Measurements from ENCODE around the gene PHB1. TPM values are rescaled to one million over a fixed set of nuclear protein-coding genes. Genes with fewer than 3 reads are reported as not detected.

The PHB1 gene
- total and polyA plus RNA-seq, 2 of the 8 experiments (the other 6 are each of a cell fraction or from before 2014, with no cell fraction given), result 386 to 597 TPM

DNA sequence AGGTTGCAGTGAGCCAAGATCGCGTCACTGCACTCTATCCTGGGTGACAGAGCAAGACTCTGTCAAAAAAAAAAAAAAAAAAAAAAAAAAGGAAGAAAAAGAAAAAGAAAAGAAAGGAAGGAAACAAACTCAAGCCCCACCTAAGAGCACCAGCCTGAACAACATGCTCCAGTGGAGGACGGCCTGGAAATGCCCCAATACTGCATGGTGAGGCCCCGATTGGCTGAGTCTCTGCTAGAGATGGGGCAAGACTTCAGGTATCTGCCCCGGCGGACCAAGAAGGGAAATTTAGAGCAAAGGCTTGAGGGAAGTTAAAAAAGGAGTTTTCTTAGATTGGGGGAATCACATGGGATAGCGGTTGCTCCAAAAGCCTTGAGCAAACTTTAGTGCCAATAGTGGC is 42.3 kb downstream of the PHB1 start:
- Histone ChIP-seq H3K79me1 (ENCODE audit: low read depth, low read length) (no peaks in the 10 kb centered on the region), H2AK5ac (ENCODE audit: low read depth, low read length) (no peak overlapping the region), H2BK12ac (ENCODE audit: low read depth, low read length) (no peak overlapping the region), H2AFZ (ENCODE audit: low read length) (no peak overlapping the region), H4K8ac (ENCODE audit: extremely low read depth, insufficient read depth, low read length) (no peak overlapping the region), H3K4me1 (replicated peaks in 1 of 4; ENCODE audit: control insufficient read depth in 3 of 4, insufficient read depth in 4 of 4, low read length in 3 of 4) (peaks cover 12 to 25% (median 20%) of the 10 kb centered on the region in 4 experiments; a peak in 6 of 7 replicates), H3K14ac (ENCODE audit: insufficient read length) (no peak overlapping the region), H3K36me3 (ENCODE audit: control insufficient read depth in 2 of 4, insufficient read depth in 4 of 4, low read length in 3 of 4) (no peaks in the 10 kb centered on the region), H3K9me3 (ENCODE audit: insufficient read depth in 2 of 2, low read depth in 1 of 2, low read length in 1 of 2) (no peaks in the 10 kb centered on the region), H3K79me2 (ENCODE audit: control insufficient read depth in 1 of 2, insufficient read depth in 2 of 2, low read length in 2 of 2) (no peaks in the 10 kb centered on the region), H3K27me3 (replicated peaks in 1 of 4; ENCODE audit: control insufficient read depth in 3 of 4, extremely low read depth in 1 of 4, insufficient read depth in 3 of 4, low read length in 3 of 4) (no peaks in the 10 kb centered on the region), H3K56ac (replicated peaks; ENCODE audit: insufficient read length, low read depth, low read length) (no peak overlapping the region), H4K5ac (ENCODE audit: insufficient read length, low read depth, low read length) (no peak overlapping the region), H3K4me3 (ENCODE audit: extremely low read depth in 1 of 4, insufficient read depth in 2 of 4, low read depth in 3 of 4, low read length in 4 of 4) (no peak overlapping the region), H3K23me2 (ENCODE audit: low read depth, low read length) (no peaks in the 10 kb centered on the region; the same call in 1 of the 2 replicates), H3K4ac (replicated peaks; ENCODE audit: insufficient read length, low read depth, low read length) (no peak overlapping the region), H3K4me2 (ENCODE audit: insufficient read depth in 1 of 2, low read depth in 2 of 2, low read length in 2 of 2) (no peak overlapping the region), H2BK20ac (ENCODE audit: low read length) (no peak overlapping the region), H3K23ac (ENCODE audit: insufficient read length) (no peak overlapping the region), H4K20me1 (replicated peaks in 1 of 2; ENCODE audit: control insufficient read depth in 1 of 2, insufficient read depth in 2 of 2, low read length in 2 of 2) (no peaks in the 10 kb centered on the region), H3K18ac (ENCODE audit: extremely low read depth, low read length) (no peak overlapping the region), H4K91ac (replicated peaks; ENCODE audit: insufficient read length, low read length) (no peak overlapping the region), H2BK5ac (ENCODE audit: low read depth, low read length) (no peak overlapping the region), H3K9ac (replicated peaks in 1 of 4; ENCODE audit: extremely low read depth in 1 of 4, low read depth in 3 of 4, low read length in 3 of 4) (no peak overlapping the region), H2BK120ac (replicated peaks; ENCODE audit: low read depth, low read length) (no peak overlapping the region), H2BK15ac (ENCODE audit: low read length) (no peak overlapping the region), H3K27ac (ENCODE audit: low read depth, low read length) (no peak overlapping the region)
- FAIRE-seq (no peak), DNase-seq (ENCODE audit: low read depth in 1 of 2, low spot score in 2 of 2) (no peak)
- POLR2A ChIA-PET (ENCODE audit: partially characterized antibody), result interaction anchor here (1.2 kb wide), 1 partner anchor 13 kb away, joined by 3 read pairs; no protein-coding TSS in a partner anchor
- TF ChIP-seq MAFK (IDR thresholded peaks at IDR 0.05; ENCODE audit: low read depth, low read length) (no peak), EP300 (IDR thresholded peaks at IDR 0.05; ENCODE audit: borderline replicate concordance in 1 of 2, low read depth in 2 of 2, low read length in 2 of 2) (no peak), BACH1 (IDR thresholded peaks at IDR 0.05; ENCODE audit: low read length) (no peak), SP2 (IDR thresholded peaks at IDR 0.05; ENCODE audit: low read length) (no peak)
- 86% methylated on average over 7 of the region's 7 CpGs; no CpG with 5 or more reads in 1 of the 2 experiments for WGBS, 2 experiments (ENCODE audit: extremely low coverage in 1 of 2, insufficient coverage in 1 of 2, insufficient read length in 1 of 2, insufficient replicate concordance in 2 of 2, low coverage in 1 of 2, low lambda C conversion rate in 2 of 2, missing lambda C conversion rate in 1 of 2)
- CTCF ChIA-PET (ENCODE audit: partially characterized antibody), result interaction anchor here (0.7 to 1.2 kb wide), 2 partner anchors 21 to 54 kb away, joined by 3 to 4 read pairs; no protein-coding TSS in a partner anchor
